RWPE2 (cell line): ENCODE data around the gene RCOR1.

Experiments
- ATAC-seq: fragments of 200-7000 bp; cut with Tn5 transposase; 3 replicates; pipeline ENCODE4 v1.9.1; 2021; ENCODE audit warnings: low read depth
- DNase-seq: peaks from one replicate; pipeline ENCODE4 v3.0.0-alpha.2; 2020; ENCODE audit warnings: low spot score
- H3K27ac ChIP-seq: fragments of 450-650 bp; 2 replicates; pipeline ENCODE4 v1.5.1; 2017; ENCODE audit warnings: mild to moderate bottlenecking; ENCODE audit not compliant: poor library complexity, severe bottlenecking
- H3K27me3 ChIP-seq: fragments of 250-450 bp; sonication (Bioruptor Pico); 2 replicates; pipeline ENCODE4 v1.5.1; 2021; ENCODE audit warnings: mild to moderate bottlenecking, moderate library complexity; ENCODE audit not compliant: insufficient read depth, poor library complexity, severe bottlenecking
- H3K36me3 ChIP-seq: fragments of 250-450 bp; sonication (Bioruptor Pico); 2 replicates; pipeline ENCODE4 v1.5.1; 2020; ENCODE audit warnings: low read depth, mild to moderate bottlenecking, moderate library complexity
- H3K4me1 ChIP-seq: fragments of 250-450 bp; sonication (Bioruptor Pico); 2 replicates; pipeline ENCODE4 v1.5.1; 2021; ENCODE audit warnings: mild to moderate bottlenecking, moderate library complexity; ENCODE audit not compliant: insufficient read depth, poor library complexity, severe bottlenecking
- H3K4me3 ChIP-seq: fragments of 250-450 bp; sonication (Bioruptor Pico); 2 replicates; pipeline ENCODE4 v1.5.1; 2021; ENCODE audit warnings: mild to moderate bottlenecking, moderate library complexity; ENCODE audit not compliant: severe bottlenecking
- H3K9me3 ChIP-seq: fragments of 250-450 bp; sonication (Bioruptor Pico); 2 replicates; pipeline ENCODE4 v1.5.1; 2021; ENCODE audit warnings: mild to moderate bottlenecking, moderate library complexity; ENCODE audit not compliant: severe bottlenecking
- CTCF ChIP-seq: fragments of 450-650 bp; IDR thresholded peaks from one replicate; pipeline ENCODE4 v1.5.1; 2017; ENCODE audit warnings: mild to moderate bottlenecking, moderate library complexity; ENCODE audit not compliant: poor library complexity, severe bottlenecking

The RCOR1 gene

GRCh38 chr14:102777711-102778337, 185.4 kb downstream of the RCOR1 start:
- Histone ChIP-seq H3K27me3 (no peaks in the 10 kb centered on the region), H3K4me3 (peak overlapping the region; percentile 98), H3K9me3 (no peaks in the 10 kb centered on the region), H3K27ac (peak overlapping the region; percentile 56), H3K36me3 (no peaks in the 10 kb centered on the region), H3K4me1 (peaks cover 16% of the 10 kb centered on the region)
- DNase-seq: no peak
- peak; percentile 2; the same call in 1 of the 3 replicates for ATAC-seq
- TF ChIP-seq CTCF: no peak

GRCh38 chr14:102778338-102779083, 186.1 kb downstream of the RCOR1 start:
- Histone ChIP-seq H3K4me1 (peaks cover 16% of the 10 kb centered on the region), H3K27ac (peak overlapping the region; percentile 56)

GRCh38 chr14:102779084-102779462, 186.6 kb downstream of the RCOR1 start:
- ATAC-seq (no peak), DNase-seq (no peak)
- H3K27me3 ChIP-seq: no peaks in the 10 kb centered on the region
- H3K36me3 ChIP-seq: no peaks in the 10 kb centered on the region
- no peaks in the 10 kb centered on the region for H3K9me3 ChIP-seq
- H3K27ac ChIP-seq: peak overlapping the region; percentile 17
- H3K4me3 ChIP-seq: peak overlapping the region; percentile 98
- no peak for TF ChIP-seq CTCF
- H3K4me1 ChIP-seq: peaks cover 16% of the 10 kb centered on the region

More at GRCh38 chr14:102778338-102779083, 186.1 kb downstream of the RCOR1 start:
- no peaks in the 10 kb centered on the region for H3K9me3 ChIP-seq
- no peaks in the 10 kb centered on the region for H3K27me3 ChIP-seq
- ATAC-seq (no peak), DNase-seq (no peak)
- TF ChIP-seq CTCF: no peak
- no peaks in the 10 kb centered on the region for H3K36me3 ChIP-seq
- H3K4me3 ChIP-seq: peak overlapping the region; percentile 98

- no peaks in the 10 kb centered on the region for H3K27me3 ChIP-seq
- no peak for DNase-seq
- peak overlapping the region; percentile 1 for H3K4me3 ChIP-seq
- peak; percentile 26; the same call in 1 of the 3 replicates for ATAC-seq
- H3K27ac ChIP-seq: peak overlapping the region; percentile 17
- H3K36me3 ChIP-seq: no peaks in the 10 kb centered on the region
- peak; percentile 37 for TF ChIP-seq CTCF
- peaks cover 15% of the 10 kb centered on the region for H3K4me1 ChIP-seq
- H3K9me3 ChIP-seq: no peaks in the 10 kb centered on the region
These were observed 187.3 kb downstream of the RCOR1 start for GRCh38 chr14:102779574-102780315.
